Measurements from ENCODE around the gene YJU2. TPM values are rescaled to one million over a fixed set of nuclear protein-coding genes. Genes with fewer than 3 reads are reported as not detected.

YJU2 gene
- total RNA-seq = 10 to 100 TPM; 17.0 to 29.1 (median 26.4) TPM

DNA sequence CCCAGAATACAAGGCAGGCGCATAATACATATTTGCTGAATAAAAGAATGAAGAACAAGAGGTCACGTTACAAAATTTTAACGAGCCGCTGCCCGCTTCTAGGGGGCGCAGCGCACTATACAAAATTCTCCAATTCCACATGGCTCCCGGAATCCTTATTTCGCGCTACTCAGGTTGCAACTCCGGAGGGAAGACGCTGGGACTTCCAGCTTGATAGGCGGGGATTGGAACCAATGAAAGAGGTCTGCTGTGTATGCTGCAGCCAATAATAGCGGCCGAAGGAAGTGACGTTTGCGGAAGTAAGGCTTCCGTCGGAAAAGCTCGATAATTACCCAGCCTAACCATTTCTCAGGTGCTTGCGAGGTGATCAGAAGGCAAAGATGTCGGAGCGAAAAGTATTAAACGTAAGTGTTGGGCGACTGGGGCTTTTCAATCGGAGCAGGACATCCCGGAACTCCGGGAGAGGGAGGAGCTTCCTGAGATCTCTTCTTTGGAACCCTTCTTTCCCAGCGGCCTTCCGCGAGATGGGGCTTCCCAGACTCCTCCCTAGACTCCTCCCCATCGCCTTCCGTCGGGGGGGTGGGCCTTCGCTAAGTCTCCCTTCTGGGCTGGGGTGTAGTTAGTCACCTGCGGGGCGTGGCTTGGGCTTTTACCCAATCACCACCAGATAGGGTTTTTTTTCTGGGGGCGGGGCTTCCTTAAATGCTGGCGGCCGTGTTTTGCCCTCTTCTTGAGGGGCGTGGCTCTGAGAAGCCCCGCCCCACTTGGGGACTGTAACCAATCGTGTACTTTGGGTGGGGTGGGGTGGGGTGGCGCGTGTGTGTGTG lies at the start of gene YJU2:
Gene YJU2 (plus strand): TSS at position 314 of the 827 bp plus-strand sequence. CDS start 67 bp downstream, at position 381.
- intact Hi-C loops (cut with DNase I) = no loop called here
- H3K27ac ChIP-seq (replicated peaks in 1 of 4) = peak within 1 kb of the TSS; percentile 87 to 97 (median 93)
- H3K4me1 ChIP-seq = peaks cover 6 to 20% (median 15%) of the 10 kb centered on the region in 4 donors
- H3K9me3 ChIP-seq = peaks cover 0 to 4% (median 2%) of the 10 kb centered on the region in 4 donors
- H3K36me3 ChIP-seq = peaks cover 31 to 37% (median 32%) of the 10 kb centered on the region in 4 donors
- H3K4me3 ChIP-seq = peak within 1 kb of the TSS; percentile 62 to 83 (median 72)
- peak; percentile 100 for DNase-seq (ENCODE audit: extremely low spot score)
- TF ChIP-seq EP300 (IDR thresholded peaks at IDR 0.05) = no peak
- TF ChIP-seq POLR2A (IDR thresholded peaks at IDR 0.05; ENCODE audit: low read depth) = no peak
- TF ChIP-seq POLR2AphosphoS5 (IDR thresholded peaks at IDR 0.05) = peak; percentile 69 to 82
- TF ChIP-seq, protein P1, sequence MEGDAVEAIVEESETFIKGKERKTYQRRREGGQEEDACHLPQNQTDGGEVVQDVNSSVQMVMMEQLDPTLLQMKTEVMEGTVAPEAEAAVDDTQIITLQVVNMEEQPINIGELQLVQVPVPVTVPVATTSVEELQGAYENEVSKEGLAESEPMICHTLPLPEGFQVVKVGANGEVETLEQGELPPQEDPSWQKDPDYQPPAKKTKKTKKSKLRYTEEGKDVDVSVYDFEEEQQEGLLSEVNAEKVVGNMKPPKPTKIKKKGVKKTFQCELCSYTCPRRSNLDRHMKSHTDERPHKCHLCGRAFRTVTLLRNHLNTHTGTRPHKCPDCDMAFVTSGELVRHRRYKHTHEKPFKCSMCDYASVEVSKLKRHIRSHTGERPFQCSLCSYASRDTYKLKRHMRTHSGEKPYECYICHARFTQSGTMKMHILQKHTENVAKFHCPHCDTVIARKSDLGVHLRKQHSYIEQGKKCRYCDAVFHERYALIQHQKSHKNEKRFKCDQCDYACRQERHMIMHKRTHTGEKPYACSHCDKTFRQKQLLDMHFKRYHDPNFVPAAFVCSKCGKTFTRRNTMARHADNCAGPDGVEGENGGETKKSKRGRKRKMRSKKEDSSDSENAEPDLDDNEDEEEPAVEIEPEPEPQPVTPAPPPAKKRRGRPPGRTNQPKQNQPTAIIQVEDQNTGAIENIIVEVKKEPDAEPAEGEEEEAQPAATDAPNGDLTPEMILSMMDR (IDR thresholded peaks at IDR 0.05) = peak; percentile 25 to 55 (median 37)
- 1% methylated on average over 45 of the region's 45 CpGs for WGBS
- no peaks in the 10 kb centered on the region for H3K27me3 ChIP-seq

DNA sequence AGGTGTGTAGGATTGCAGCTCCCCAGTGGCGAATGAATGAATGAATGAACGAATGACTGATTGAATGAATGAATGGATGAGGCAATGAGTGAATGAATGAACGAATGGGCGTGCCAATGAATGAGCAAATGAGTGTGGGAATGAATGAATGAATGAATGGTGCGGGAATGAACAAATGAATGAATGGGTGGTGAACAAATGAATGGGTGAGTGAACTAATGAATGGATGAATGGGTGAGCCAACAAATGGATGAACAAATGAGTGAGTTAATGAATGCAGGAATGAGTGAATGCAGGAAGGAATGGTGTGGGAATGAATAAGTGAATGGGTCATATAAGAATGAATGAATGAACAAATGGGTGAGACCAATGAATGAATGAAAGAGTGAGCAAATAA lies 49.7 kb upstream of the YJU2 start:
- Histone ChIP-seq H3K4me3 (no peak overlapping the region), H3K27me3 (peaks cover 3 to 90% (median 39%) of the 10 kb centered on the region in 4 donors), H3K4me1 (peaks cover 0 to 9% (median 9%) of the 10 kb centered on the region in 4 donors), H3K36me3 (no peaks in the 10 kb centered on the region), H3K9me3 (no peaks in the 10 kb centered on the region), H3K27ac (replicated peaks in 1 of 4) (no peak overlapping the region)
- intact Hi-C loops (cut with DNase I) = no loop called here
- no peak for DNase-seq (ENCODE audit: extremely low spot score)
- WGBS = 84% methylated on average over 5 of the region's 5 CpGs
- TF ChIP-seq, protein P1 (IDR thresholded peaks at IDR 0.05) = no peak
- TF ChIP-seq EP300 (IDR thresholded peaks at IDR 0.05) (no peak), POLR2A (IDR thresholded peaks at IDR 0.05; ENCODE audit: low read depth) (no peak), POLR2AphosphoS5 (IDR thresholded peaks at IDR 0.05) (no peak)

DNA sequence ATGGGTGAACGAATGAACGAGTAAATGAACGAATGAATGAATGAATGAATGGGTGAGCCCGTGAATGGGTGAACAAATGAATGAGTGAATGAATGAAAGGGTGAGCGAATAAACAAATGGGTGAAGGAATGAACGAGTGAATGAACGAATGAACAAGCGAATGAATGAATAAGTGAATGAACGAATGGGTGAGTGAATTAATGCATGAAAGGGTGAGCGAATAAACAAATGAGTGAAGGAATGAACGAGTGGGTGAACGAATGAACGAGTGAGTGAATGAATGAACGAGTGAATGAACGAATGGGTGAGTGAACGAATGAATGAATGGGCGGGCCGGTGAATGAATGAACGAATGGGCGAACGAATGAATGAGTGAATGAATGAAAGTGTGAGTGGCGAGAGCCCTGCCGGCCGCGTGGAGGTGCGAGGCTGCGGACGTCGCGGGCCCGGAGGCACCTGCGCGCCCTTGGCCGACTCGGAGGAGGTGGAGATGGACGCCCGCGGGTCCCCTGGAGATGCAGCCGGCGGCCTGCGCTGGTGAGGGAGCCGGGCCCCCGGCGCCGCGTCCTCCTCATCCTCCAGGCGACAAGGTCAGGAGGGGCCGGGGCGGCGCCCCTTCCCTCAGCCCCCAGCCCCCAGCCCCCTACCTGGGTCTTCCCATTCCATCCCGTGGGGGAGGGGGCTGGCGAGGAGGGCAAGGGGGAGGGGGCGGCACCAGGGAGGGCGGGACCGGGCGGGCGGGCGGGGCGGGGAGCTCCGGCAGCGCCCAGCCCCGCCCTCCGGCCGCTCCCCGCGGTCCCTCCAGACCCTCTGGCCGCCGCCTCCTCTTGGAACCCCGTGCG lies 49.0 kb upstream of the YJU2 start:
- peak overlapping the region in 1 of 4 donors; percentile 7 for H3K4me3 ChIP-seq
- H3K27ac ChIP-seq (replicated peaks in 1 of 4) = no peak overlapping the region
- no peaks in the 10 kb centered on the region for H3K36me3 ChIP-seq
- peaks cover 3 to 84% (median 37%) of the 10 kb centered on the region in 4 donors for H3K27me3 ChIP-seq
- 24% methylated on average over 38 of the region's 70 CpGs for WGBS
- H3K9me3 ChIP-seq = no peaks in the 10 kb centered on the region
- no peak for DNase-seq (ENCODE audit: extremely low spot score)
- intact Hi-C loops (cut with DNase I) = no loop called here
- no peak for TF ChIP-seq EP300 (IDR thresholded peaks at IDR 0.05)
- H3K4me1 ChIP-seq = peaks cover 0 to 9% (median 9%) of the 10 kb centered on the region in 4 donors

DNA sequence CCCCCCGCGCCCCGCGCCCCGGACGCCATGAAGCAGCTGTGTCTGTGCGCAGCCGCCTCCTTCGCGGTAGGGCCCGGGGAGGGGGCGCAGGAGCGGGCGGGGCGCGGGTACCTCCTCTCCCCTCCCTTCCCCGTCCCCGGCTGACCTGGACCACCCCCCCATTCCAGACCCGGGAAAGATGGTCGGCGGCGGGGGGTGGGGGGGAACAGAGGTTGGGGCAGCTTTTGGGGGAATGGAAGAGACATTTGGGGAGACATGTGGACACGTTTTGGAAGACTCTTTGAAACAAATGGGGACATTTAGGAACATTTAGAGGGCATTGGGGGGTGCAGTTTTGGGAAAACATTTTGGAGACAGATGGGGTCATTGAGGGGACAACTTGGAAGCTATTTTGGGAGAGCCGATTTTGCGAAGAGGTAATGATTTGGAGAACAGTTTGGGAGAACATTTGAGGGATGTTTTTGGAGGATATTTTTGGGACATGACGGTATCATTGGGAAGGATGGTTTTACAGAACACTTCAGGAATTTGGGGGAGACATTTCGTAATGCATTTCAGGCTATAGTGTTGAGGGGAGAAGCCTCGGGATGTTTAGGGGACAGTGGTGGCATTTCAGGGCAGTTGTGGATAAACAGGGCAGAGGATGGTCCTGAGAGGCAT lies 48.3 kb upstream of the YJU2 start:
- no peak for TF ChIP-seq EP300 (IDR thresholded peaks at IDR 0.05)
- no peak for TF ChIP-seq POLR2A (IDR thresholded peaks at IDR 0.05; ENCODE audit: low read depth)
- no peak for TF ChIP-seq POLR2AphosphoS5 (IDR thresholded peaks at IDR 0.05)
- TF ChIP-seq, protein P1 (IDR thresholded peaks at IDR 0.05) = no peak
- H3K36me3 ChIP-seq = no peaks in the 10 kb centered on the region
- H3K27ac ChIP-seq (replicated peaks in 1 of 4) = no peak overlapping the region
- intact Hi-C loops (cut with DNase I) = no loop called here
- no peaks in the 10 kb centered on the region for H3K9me3 ChIP-seq
- no peak overlapping the region for H3K4me3 ChIP-seq
- no peak for DNase-seq (ENCODE audit: extremely low spot score)
- H3K4me1 ChIP-seq = peaks cover 0 to 9% (median 9%) of the 10 kb centered on the region in 4 donors
- 14% methylated on average over 10 of the region's 28 CpGs for WGBS
- H3K27me3 ChIP-seq = peaks cover 3 to 76% (median 36%) of the 10 kb centered on the region in 4 donors

Measured in esophagus muscularis mucosa (tissue), 4 donors.